Measurements from ENCODE around the gene CCDC149. TPM values are rescaled to one million over a fixed set of nuclear protein-coding genes. Genes with fewer than 3 reads are reported as not detected.

CCDC149 gene
- total and polyA plus RNA-seq, 9 of the 15 experiments (the other 6 are each of a cell fraction or from before 2014, with no cell fraction given) = 0.04 to 0.18 TPM; not detected in 7

- 0 out of 2 replicates have a peak, but pooled peaks have one; percentile 11 for TF ChIP-seq EP300 (IDR thresholded peaks at IDR 0.05; ENCODE audit: low read length)
- TF ChIP-seq RBFOX2 (IDR thresholded peaks at IDR 0.05; ENCODE audit: low read depth, low read length) = no peak
- peak; percentile 85 for TF ChIP-seq MECOM (CRISPR knock-in tag; IDR thresholded peaks at IDR 0.05)
- TF ChIP-seq ZBTB1 (CRISPR knock-in tag; IDR thresholded peaks at IDR 0.05; ENCODE audit: borderline replicate concordance, low read depth) = no peak
- TF ChIP-seq ZNF165 (CRISPR knock-in tag; IDR thresholded peaks at IDR 0.05; ENCODE audit: borderline replicate concordance) = no peak
- TF ChIP-seq ZNF444 (CRISPR knock-in tag; IDR thresholded peaks at IDR 0.05) = no peak
- no peak for TF ChIP-seq NEUROD1 (IDR thresholded peaks at IDR 0.05; ENCODE audit: borderline replicate concordance, low read depth, low read length, partially characterized antibody)
- no peak for TF ChIP-seq ZNF316 (IDR thresholded peaks at IDR 0.05)
- TF ChIP-seq TEAD4 (IDR thresholded peaks at IDR 0.05; ENCODE audit: low read length) = peak; percentile 32; the same call in 1 of the 2 replicates
- TF ChIP-seq TEAD4 (CRISPR knock-in tag; IDR thresholded peaks at IDR 0.05; ENCODE audit: borderline replicate concordance) = no peak
- TF ChIP-seq TAL1 (IDR thresholded peaks at IDR 0.05) = peak; percentile 52; the same call in 1 of the 2 replicates
- TF ChIP-seq CBFA2T2 (conservative IDR thresholded peaks at IDR 0.05) = peak; percentile 59
- TF ChIP-seq RBM34 (IDR thresholded peaks at IDR 0.05; ENCODE audit: borderline replicate concordance, insufficient read depth, low read length) = no peak
- TF ChIP-seq BRD4 (IDR thresholded peaks at IDR 0.05) = no peak
- TF ChIP-seq PCBP2 (IDR thresholded peaks at IDR 0.05; ENCODE audit: low read depth, low read length, poor library complexity, severe bottlenecking) = no peak
- TF ChIP-seq KLF1 (tag; IDR thresholded peaks at IDR 0.05) = no peak
- TF ChIP-seq CTBP1 (IDR thresholded peaks at IDR 0.05; ENCODE audit: borderline replicate concordance) = peak; percentile 67; the same call in 1 of the 2 replicates
- TF ChIP-seq CTCFL (IDR thresholded peaks at IDR 0.05; ENCODE audit: borderline replicate concordance, insufficient read depth, low read depth, low read length, poor library complexity, severe bottlenecking) = no peak
- TF ChIP-seq RBM25 (IDR thresholded peaks at IDR 0.05; ENCODE audit: low read depth, low read length, severe bottlenecking) = no peak
These were observed 117.0 kb downstream of the CCDC149 start (continued) for GRCh38 chr4:24795666-24796381.
